Left lung (tissue), 10 donors: ENCODE results near the gene CKM. TPM values are rescaled to one million over a fixed set of nuclear protein-coding genes. Genes with fewer than 3 reads are reported as not detected.
A peak's percentile ranks its signal among the peaks of the same experiment; 100 is the strongest.

Experiments
- ATAC-seq: fragments of 200-7000 bp; cut with Tn5 transposase; one replicate; pipeline ENCODE4 v1.9.1; 2020; ENCODE audit warnings: moderate library complexity
- DNase-seq, 4 donors: peaks; one replicate each; pipeline ENCODE4 v3.0.0-alpha.2; 2013 to 2020
- H3K27ac ChIP-seq, 2 donors: fragments of 200-600 bp; sonication (generic) in 1 of 2; one replicate each; pipeline versions ENCODE4 v1.5.0 to v1.8.0; 2020 to 2021
- H3K27me3 ChIP-seq, 2 donors: fragments of 200-600 bp; sonication (generic) in 1 of 2; one replicate each; pipeline versions ENCODE4 v1.5.0 to v1.8.0; 2020 to 2021
- H3K36me3 ChIP-seq, 2 donors: fragments of 200-600 bp; sonication (generic) in 1 of 2; one replicate each; pipeline versions ENCODE4 v1.5.0 to v1.8.0; 2020 to 2021
- H3K4me1 ChIP-seq, 2 donors: fragments of 200-600 bp; one replicate each; pipeline ENCODE4 v1.8.0; 2021
- H3K4me3 ChIP-seq, 2 donors: fragments of 200-600 bp; sonication (generic) in 1 of 2; one replicate each; pipeline versions ENCODE4 v1.5.0 to v1.8.0; 2020 to 2021; ENCODE audit warnings: mild to moderate bottlenecking in 1 of 2
- H3K9me3 ChIP-seq, 2 donors: fragments of 200-600 bp; sonication (generic) in 1 of 2; one replicate each; pipeline versions ENCODE4 v1.5.0 to v1.8.0; 2020 to 2021
- intact Hi-C, 2 donors: fragments of 100-400 bp; cut with DNase I; formaldehyde crosslinking; loops; one replicate each; pipeline versions ENCODE4 v1.11.2 to v1.14.2; 2022
- polyA plus RNA-seq, 6 donors: library from polyadenylated mRNA; unstranded; fragments of 120-200 nt; gene quantifications; one replicate each; pipeline ENCODE4 v1.2.1, GENCODE V29; 2013; ENCODE audit not compliant: insufficient read length in 6 of 6
- total RNA-seq, 2 donors: library from RNA; stranded (reverse); fragmentation: NEBNext Ultra II Directional; extraction: Animal tissue kit (Norgen Biotek cat#: 25700); gene quantifications; one replicate each; pipeline ENCODE4 v1.2.1, GENCODE V29; 2021
- TF ChIP-seq, protein P1 (sequence below), 2 donors: fragments of 200-600 bp; sonication (generic) in 1 of 2; IDR thresholded peaks; one replicate each; pipeline versions ENCODE4 v1.5.0 to v1.8.0; 2021; ENCODE audit warnings: antibody characterized with exemption in 2 of 2
- donor health status: DM: no; HTN: yes; CAD: no.
- donor health status: DM: no; HTN: no; CAD: no.

CKM gene
- total and polyA plus RNA-seq, 8 donors, result 0.20 to 1.7 (median 0.38) TPM

DNA sequence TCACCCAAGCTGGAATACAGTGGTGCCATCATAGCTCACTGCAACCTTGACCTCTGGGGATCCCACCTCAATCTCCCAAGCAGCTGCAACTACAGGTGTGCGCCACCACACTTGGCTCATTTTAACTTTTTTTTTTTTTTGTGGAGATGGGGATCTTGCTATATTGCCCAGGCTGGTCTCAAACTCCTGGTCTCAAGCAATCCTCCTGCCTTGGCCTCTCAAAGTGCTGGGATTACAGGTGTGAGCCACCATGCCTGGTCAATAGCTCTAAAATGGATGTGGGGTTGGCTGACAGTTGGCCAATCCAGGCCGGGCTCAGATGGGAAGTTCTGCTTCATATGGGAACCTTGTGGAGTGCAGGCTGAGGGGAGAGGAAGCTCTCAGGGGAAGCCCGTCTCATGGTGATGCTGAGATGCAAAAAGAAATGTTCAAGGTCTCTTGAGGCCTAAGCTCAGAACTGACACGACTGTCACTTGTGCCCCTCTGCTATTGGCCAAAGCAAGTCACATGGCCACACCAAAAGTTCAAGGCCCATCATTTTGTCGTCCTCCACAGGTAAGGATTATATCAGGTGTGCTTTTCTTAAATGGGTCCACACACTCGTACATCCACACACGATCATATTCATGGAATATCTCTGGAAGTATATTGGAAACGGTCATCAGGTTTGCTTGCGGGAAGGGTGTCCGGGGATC, 11.1 kb upstream of the CKM start:
- no peak for DNase-seq
- peaks cover 0 to 1% of the 10 kb centered on the region in 2 donors for H3K27me3 ChIP-seq
- H3K27ac ChIP-seq, result no peak overlapping the region
- intact Hi-C loops, result no loop called here
- TF ChIP-seq, protein P1, sequence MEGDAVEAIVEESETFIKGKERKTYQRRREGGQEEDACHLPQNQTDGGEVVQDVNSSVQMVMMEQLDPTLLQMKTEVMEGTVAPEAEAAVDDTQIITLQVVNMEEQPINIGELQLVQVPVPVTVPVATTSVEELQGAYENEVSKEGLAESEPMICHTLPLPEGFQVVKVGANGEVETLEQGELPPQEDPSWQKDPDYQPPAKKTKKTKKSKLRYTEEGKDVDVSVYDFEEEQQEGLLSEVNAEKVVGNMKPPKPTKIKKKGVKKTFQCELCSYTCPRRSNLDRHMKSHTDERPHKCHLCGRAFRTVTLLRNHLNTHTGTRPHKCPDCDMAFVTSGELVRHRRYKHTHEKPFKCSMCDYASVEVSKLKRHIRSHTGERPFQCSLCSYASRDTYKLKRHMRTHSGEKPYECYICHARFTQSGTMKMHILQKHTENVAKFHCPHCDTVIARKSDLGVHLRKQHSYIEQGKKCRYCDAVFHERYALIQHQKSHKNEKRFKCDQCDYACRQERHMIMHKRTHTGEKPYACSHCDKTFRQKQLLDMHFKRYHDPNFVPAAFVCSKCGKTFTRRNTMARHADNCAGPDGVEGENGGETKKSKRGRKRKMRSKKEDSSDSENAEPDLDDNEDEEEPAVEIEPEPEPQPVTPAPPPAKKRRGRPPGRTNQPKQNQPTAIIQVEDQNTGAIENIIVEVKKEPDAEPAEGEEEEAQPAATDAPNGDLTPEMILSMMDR (IDR thresholded peaks at IDR 0.05), result no peak
- H3K4me3 ChIP-seq, result no peak overlapping the region
- ATAC-seq, result no peak
- H3K4me1 ChIP-seq, result peaks cover 0 to 4% of the 10 kb centered on the region in 2 donors
- H3K36me3 ChIP-seq, result no peaks in the 10 kb centered on the region
- no peaks in the 10 kb centered on the region for H3K9me3 ChIP-seq

DNA sequence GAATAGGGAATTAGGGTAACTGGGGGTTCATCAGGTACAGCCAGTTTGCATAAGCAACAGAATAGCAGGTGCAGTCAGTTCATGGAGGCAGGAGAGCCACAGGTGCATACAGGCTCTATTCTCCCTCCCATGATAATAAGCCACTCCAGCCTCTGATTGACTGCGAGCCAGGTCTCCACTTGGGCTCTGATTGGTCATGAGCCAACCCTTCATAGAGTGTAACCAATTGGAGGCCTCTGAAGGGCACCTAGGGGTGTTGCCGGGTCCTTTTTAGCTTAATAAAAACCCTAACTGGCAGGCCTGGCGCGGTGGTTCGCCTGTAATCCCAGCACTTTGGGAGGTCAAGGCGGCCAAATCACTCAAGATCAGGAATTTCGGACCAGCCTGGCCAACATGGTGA, 8.7 kb upstream of the CKM start:
- no peaks in the 10 kb centered on the region for H3K4me1 ChIP-seq
- H3K27ac ChIP-seq, result no peak overlapping the region
- TF ChIP-seq, protein P1 (IDR thresholded peaks at IDR 0.05), result no peak
- no peak overlapping the region for H3K4me3 ChIP-seq
- no peaks in the 10 kb centered on the region for H3K27me3 ChIP-seq
- H3K36me3 ChIP-seq, result no peaks in the 10 kb centered on the region
- intact Hi-C loops, result no loop called here
- no peaks in the 10 kb centered on the region for H3K9me3 ChIP-seq
- DNase-seq (no peak), ATAC-seq (no peak)

DNA sequence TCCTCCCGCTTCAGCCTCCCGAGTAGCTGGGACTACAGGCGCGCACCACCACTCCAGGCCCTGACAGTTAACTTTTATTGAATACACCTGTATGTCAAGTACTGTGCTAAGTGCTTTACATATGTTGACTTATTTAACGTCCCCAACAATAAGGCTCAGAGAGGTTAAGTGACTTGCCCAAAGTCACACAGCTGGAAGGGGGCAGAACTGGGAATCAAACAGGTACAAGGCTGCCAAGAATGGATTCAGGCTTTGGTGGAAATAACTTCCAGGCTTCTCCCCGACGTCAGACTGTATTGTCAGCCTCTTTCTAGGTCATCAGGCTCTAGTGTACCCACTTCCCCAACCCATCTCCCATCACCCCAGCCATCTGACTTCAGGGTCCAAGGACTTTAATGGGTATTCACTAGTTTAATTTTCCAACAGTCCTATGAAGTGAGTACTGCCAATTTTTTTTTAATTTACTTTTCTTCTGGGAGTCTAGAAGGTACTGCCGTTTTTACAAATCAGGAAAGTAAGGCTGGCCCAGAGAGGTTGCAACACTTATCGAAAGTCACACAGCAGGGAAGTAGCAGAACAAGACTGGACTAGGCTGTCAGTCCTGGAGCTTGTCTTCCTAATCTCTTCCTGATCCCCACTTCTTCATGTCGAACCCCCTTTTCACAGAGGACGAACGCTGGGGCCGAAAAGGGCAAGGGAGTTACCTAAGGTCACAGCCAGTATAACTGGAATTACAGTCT, 4.9 kb upstream of the CKM start:
- peaks cover 0 to 4% of the 10 kb centered on the region in 2 donors for H3K4me1 ChIP-seq
- no peak for DNase-seq
- H3K36me3 ChIP-seq, result no peaks in the 10 kb centered on the region
- H3K27me3 ChIP-seq, result peaks cover 14 to 28% of the 10 kb centered on the region in 2 donors
- H3K9me3 ChIP-seq, result no peaks in the 10 kb centered on the region
- TF ChIP-seq, protein P1 (IDR thresholded peaks at IDR 0.05), result no peak
- H3K4me3 ChIP-seq, result no peak overlapping the region
- no peak for ATAC-seq
- no peak overlapping the region for H3K27ac ChIP-seq
- intact Hi-C loops, result no loop called here

DNA sequence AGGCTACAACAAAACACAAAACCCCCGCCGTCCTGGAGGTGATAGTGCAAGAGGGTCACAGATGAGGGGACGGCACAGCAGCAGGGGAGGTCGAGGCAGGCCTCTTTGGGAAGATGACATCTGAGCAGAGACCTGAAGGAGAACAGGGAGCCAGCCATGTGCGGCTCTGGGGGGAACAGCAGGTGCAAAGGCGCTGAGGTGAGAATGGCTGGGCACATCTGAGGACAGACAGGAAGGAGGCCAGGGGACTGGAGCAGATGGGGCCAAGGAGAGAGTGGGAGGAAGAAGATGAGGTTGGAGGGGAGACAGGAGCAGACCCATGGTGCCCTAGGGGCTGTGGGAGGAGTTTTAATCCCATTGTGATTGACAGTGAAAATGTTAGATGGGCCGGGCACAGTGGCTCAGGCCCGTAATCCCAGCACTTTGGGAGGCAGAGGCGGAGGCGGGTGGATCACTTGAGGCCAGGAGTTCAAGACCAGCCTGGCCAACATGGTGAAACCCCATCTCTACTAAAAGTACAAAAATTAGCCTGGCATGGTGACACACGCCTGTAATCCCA, 1.8 kb upstream of the CKM start:
- ATAC-seq (no peak), DNase-seq (no peak)
- Histone ChIP-seq H3K36me3 (no peaks in the 10 kb centered on the region), H3K9me3 (no peaks in the 10 kb centered on the region), H3K27ac (no peak overlapping the region), H3K4me1 (peaks cover 0 to 4% of the 10 kb centered on the region in 2 donors), H3K27me3 (peaks cover 14 to 55% of the 10 kb centered on the region in 2 donors), H3K4me3 (no peak overlapping the region)
- intact Hi-C loops, result no loop called here
- TF ChIP-seq, protein P1 (IDR thresholded peaks at IDR 0.05), result no peak

DNA sequence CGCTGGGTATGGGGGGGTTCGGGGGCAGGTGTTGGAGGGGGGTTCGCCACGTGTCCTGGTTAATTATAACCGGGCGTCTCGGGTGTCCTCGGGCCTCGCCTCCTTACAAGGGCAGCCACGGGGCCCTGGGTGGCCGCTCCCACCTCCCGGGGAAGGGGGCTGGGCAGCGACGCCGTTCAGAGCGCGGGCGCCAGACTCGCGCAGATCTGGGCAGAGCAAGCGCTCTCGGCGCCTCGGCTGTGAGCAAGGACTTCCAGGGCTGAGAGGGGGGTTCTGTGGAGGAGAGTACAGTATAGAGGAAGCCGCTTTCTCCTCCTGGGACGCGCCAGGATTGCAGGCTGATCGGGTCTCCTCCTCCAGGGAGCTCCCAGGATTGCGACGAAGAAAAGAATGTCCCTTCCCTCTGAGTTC, 1.0 kb upstream of the CKM start:
- H3K27me3 ChIP-seq, result peaks cover 14 to 62% of the 10 kb centered on the region in 2 donors
- no peaks in the 10 kb centered on the region for H3K36me3 ChIP-seq
- H3K4me3 ChIP-seq, result no peak overlapping the region
- TF ChIP-seq, protein P1 (IDR thresholded peaks at IDR 0.05), result no peak
- DNase-seq (peak in 1 of 4 donors; percentile 42), ATAC-seq (peak; percentile 20)
- intact Hi-C loops, result no loop called here
- peaks cover 0 to 4% of the 10 kb centered on the region in 2 donors for H3K4me1 ChIP-seq
- H3K9me3 ChIP-seq, result no peaks in the 10 kb centered on the region
- H3K27ac ChIP-seq, result no peak overlapping the region
